ENCODE data around the gene GRK7. TPM values are rescaled to one million over a fixed set of nuclear protein-coding genes. Genes with fewer than 3 reads are reported as not detected.
A peak's percentile ranks its signal among the peaks of the same experiment; 100 is the strongest.

Gene GRK7
- total and polyA plus RNA-seq, 2 of the 4 experiments (the other 2 are of a cell fraction) = not detected

DNA sequence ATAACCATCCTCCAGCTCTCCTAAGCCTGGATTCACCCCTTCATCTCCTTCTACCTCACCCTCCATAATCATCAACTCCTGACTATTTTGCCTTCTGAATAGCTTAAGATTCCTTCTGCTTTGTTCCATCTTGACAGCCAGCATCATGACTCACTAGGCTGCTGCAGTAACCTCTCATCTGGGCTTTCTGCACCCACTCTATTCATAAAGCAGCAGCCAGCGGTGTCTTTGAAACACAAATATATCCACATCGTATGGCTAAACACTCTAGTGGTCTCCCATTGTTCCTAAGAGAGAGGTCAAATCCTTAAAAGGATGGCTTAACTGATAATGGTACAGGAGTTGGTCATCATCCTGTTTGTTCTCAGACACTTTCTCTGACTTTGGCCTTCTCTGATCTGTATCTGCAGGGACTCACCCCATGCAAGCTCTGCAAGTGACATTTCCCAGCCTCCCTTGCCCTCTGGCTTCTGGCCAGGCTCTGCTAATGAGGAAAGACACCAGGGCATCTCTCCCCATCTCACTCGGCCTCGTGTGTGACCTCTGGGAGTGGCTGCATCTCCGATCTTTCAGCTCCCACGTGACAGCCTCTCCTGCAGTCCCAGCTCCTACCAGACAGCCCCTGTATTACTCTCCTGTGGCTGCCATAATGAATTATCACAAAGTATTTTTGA is 6.2 kb downstream of the GRK7 start:
- DNase-seq (peak; percentile 31), ATAC-seq (ENCODE audit: low read depth) (peak; percentile 61)
- H3K36me3 ChIP-seq (ENCODE audit: control insufficient read depth, insufficient read depth, low read length) = no peaks in the 10 kb centered on the region
- H2BK120ac ChIP-seq (ENCODE audit: low read depth, low read length) = no peak overlapping the region
- no peak overlapping the region for H2BK15ac ChIP-seq (ENCODE audit: low read depth, low read length)
- no peaks in the 10 kb centered on the region; the same call in 1 of the 2 replicates for H3K9me1 ChIP-seq (ENCODE audit: insufficient read depth, low read length)
- no peak overlapping the region for H3K4ac ChIP-seq (ENCODE audit: low read depth, low read length)
- no TSS peak for BruUV-seq (replicated peaks)
- no peaks in the 10 kb centered on the region for H3K79me1 ChIP-seq (ENCODE audit: low read depth in 1 of 2, low read length in 2 of 2)
- peak overlapping the region; percentile 6; the same call in 1 of the 2 replicates for H3K4me2 ChIP-seq (ENCODE audit: low read depth, low read length)
- no peak overlapping the region for H2AK5ac ChIP-seq (ENCODE audit: low read depth, low read length)
- H4K5ac ChIP-seq (ENCODE audit: low read depth, low read length) = no peak overlapping the region
- no peak overlapping the region; the same call in 1 of the 2 replicates for H3K14ac ChIP-seq (replicated peaks; ENCODE audit: low read depth, low read length)
- H3K27me3 ChIP-seq (ENCODE audit: control insufficient read depth, insufficient read depth, low read length) = no peaks in the 10 kb centered on the region
- no peak overlapping the region for H3K18ac ChIP-seq (ENCODE audit: low read depth, low read length)
- dilution Hi-C loops (cut with HindIII; ENCODE audit: low sequenced_read_pairs, unreplicated experiment) = no loop called here
- H3K27ac ChIP-seq (ENCODE audit: insufficient read depth, low read length) = no peak overlapping the region
- no CpG with 5 or more reads among the region's 6 CpGs for WGBS, 2 experiments (ENCODE audit: extremely low coverage in 2 of 2, insufficient read length in 1 of 2)
- POLR2A ChIA-PET (ENCODE audit: unreplicated experiment) = no interaction called here
- H4K91ac ChIP-seq (ENCODE audit: insufficient read depth, low read depth, low read length) = no peak overlapping the region
- H3K4me3 ChIP-seq (ENCODE audit: insufficient read depth, low read depth, low read length) = no peak overlapping the region
- intact Hi-C loops (cut with micrococcal nuclease) = no loop called here
- H2BK20ac ChIP-seq (ENCODE audit: low read depth, low read length) = no peak overlapping the region
- H3K23ac ChIP-seq (ENCODE audit: low read depth, low read length) = no peak overlapping the region
- in situ Hi-C loops (cut with MboI; ENCODE audit: low sequenced_read_pairs) = no loop called here
- no peak overlapping the region for H2AFZ ChIP-seq (replicated peaks; ENCODE audit: low read length, poor library complexity)
- H2AK9ac ChIP-seq (replicated peaks; ENCODE audit: low read depth, low read length, poor library complexity) = no peak overlapping the region
- TF ChIP-seq CEBPB (IDR thresholded peaks at IDR 0.05; ENCODE audit: low read depth, low read length) = no peak
- TF ChIP-seq BHLHE40 (IDR thresholded peaks at IDR 0.05; ENCODE audit: low read depth, low read length) = no peak
- TF ChIP-seq SMC3 (IDR thresholded peaks at IDR 0.05; ENCODE audit: low read depth, low read length) = no peak
- TF ChIP-seq, protein P1, sequence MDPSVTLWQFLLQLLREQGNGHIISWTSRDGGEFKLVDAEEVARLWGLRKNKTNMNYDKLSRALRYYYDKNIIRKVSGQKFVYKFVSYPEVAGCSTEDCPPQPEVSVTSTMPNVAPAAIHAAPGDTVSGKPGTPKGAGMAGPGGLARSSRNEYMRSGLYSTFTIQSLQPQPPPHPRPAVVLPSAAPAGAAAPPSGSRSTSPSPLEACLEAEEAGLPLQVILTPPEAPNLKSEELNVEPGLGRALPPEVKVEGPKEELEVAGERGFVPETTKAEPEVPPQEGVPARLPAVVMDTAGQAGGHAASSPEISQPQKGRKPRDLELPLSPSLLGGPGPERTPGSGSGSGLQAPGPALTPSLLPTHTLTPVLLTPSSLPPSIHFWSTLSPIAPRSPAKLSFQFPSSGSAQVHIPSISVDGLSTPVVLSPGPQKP (IDR thresholded peaks at IDR 0.05; ENCODE audit: borderline replicate concordance, low read depth, low read length) = no peak
- TF ChIP-seq, protein P2, sequence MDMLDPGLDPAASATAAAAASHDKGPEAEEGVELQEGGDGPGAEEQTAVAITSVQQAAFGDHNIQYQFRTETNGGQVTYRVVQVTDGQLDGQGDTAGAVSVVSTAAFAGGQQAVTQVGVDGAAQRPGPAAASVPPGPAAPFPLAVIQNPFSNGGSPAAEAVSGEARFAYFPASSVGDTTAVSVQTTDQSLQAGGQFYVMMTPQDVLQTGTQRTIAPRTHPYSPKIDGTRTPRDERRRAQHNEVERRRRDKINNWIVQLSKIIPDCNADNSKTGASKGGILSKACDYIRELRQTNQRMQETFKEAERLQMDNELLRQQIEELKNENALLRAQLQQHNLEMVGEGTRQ (IDR thresholded peaks at IDR 0.05; ENCODE audit: low read depth, low read length) = no peak
- TF ChIP-seq, protein P3, sequence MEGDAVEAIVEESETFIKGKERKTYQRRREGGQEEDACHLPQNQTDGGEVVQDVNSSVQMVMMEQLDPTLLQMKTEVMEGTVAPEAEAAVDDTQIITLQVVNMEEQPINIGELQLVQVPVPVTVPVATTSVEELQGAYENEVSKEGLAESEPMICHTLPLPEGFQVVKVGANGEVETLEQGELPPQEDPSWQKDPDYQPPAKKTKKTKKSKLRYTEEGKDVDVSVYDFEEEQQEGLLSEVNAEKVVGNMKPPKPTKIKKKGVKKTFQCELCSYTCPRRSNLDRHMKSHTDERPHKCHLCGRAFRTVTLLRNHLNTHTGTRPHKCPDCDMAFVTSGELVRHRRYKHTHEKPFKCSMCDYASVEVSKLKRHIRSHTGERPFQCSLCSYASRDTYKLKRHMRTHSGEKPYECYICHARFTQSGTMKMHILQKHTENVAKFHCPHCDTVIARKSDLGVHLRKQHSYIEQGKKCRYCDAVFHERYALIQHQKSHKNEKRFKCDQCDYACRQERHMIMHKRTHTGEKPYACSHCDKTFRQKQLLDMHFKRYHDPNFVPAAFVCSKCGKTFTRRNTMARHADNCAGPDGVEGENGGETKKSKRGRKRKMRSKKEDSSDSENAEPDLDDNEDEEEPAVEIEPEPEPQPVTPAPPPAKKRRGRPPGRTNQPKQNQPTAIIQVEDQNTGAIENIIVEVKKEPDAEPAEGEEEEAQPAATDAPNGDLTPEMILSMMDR (conservative IDR thresholded peaks at IDR 0.05; ENCODE audit: low read depth, low read length) = no peak
- TF ChIP-seq RAD21 (IDR thresholded peaks at IDR 0.05; ENCODE audit: low read length) = no peak
- no peak for TF ChIP-seq POLR2A (IDR thresholded peaks at IDR 0.05; ENCODE audit: low read depth, low read length)
- no peak for TF ChIP-seq NFE2L2 (IDR thresholded peaks at IDR 0.05; ENCODE audit: low read depth, low read length)
- TF ChIP-seq MAFK (IDR thresholded peaks at IDR 0.05; ENCODE audit: low read depth, low read length) = no peak
- no peak for TF ChIP-seq CHD1 (IDR thresholded peaks at IDR 0.05; ENCODE audit: low read depth, low read length)
- TF ChIP-seq RCOR1 (IDR thresholded peaks at IDR 0.05; ENCODE audit: insufficient replicate concordance, low read length) = no peak
- no peak for TF ChIP-seq MXI1 (IDR thresholded peaks at IDR 0.05; ENCODE audit: borderline replicate concordance, low read depth, low read length)
- TF ChIP-seq RFX5 (IDR thresholded peaks at IDR 0.05; ENCODE audit: low read depth, low read length) = no peak
- no peak for TF ChIP-seq FOS (IDR thresholded peaks at IDR 0.05; ENCODE audit: low read depth, low read length)
- no peak for TF ChIP-seq MAZ (IDR thresholded peaks at IDR 0.05; ENCODE audit: borderline replicate concordance, low read depth, low read length)
- H3K9me3 ChIP-seq (ENCODE audit: control insufficient read depth, insufficient read depth, low read length) = no peaks in the 10 kb centered on the region
- no peak overlapping the region for H4K8ac ChIP-seq (ENCODE audit: low read depth in 2 of 2, low read length in 2 of 2)
- no peak overlapping the region for H3K9ac ChIP-seq (ENCODE audit: low read depth, low read length)
- no peak overlapping the region for H3K56ac ChIP-seq (ENCODE audit: extremely low read depth, insufficient read depth, low read length)
- CTCF ChIA-PET = interaction anchor here (1.1 kb wide), 1 partner anchor 13 kb away, joined by 5 read pairs; no protein-coding TSS in a partner anchor
- peaks cover 2% of the 10 kb centered on the region; the same call in 1 of the 2 replicates for H3K4me1 ChIP-seq (ENCODE audit: control insufficient read depth, insufficient read depth, low read length)
- H4K20me1 ChIP-seq (ENCODE audit: insufficient read depth, low read length) = no peaks in the 10 kb centered on the region
- no peak overlapping the region for H2BK5ac ChIP-seq (ENCODE audit: low read depth, low read length, poor library complexity, severe bottlenecking)

Measured in IMR-90 (cell line).